ENCODE data around the gene TAC3. TPM values are rescaled to one million over a fixed set of nuclear protein-coding genes. Genes with fewer than 3 reads are reported as not detected.

TAC3 gene
- total and polyA plus RNA-seq, 2 of the 4 experiments (the other 2 are of a cell fraction): 0.94 TPM; not detected in 1

DNA sequence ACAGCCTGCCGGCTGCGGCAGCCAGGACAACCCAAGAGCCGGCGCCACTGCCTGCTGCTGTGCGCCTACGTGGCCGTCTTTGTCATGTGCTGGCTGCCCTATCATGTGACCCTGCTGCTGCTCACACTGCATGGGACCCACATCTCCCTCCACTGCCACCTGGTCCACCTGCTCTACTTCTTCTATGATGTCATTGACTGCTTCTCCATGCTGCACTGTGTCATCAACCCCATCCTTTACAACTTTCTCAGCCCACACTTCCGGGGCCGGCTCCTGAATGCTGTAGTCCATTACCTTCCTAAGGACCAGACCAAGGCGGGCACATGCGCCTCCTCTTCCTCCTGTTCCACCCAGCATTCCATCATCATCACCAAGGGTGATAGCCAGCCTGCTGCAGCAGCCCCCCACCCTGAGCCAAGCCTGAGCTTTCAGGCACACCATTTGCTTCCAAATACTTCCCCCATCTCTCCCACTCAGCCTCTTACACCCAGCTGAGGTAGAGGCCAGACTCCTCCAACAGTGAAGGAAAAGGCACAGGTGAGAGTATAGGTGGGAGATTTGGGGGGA, 20.3 kb downstream of the TAC3 start:
- H3K4me3 ChIP-seq (ENCODE audit: insufficient read depth, low read depth, low read length): no peak overlapping the region
- H3K18ac ChIP-seq (ENCODE audit: low read depth, low read length): no peak overlapping the region
- H2BK15ac ChIP-seq (ENCODE audit: low read depth, low read length): no peak overlapping the region
- no peak overlapping the region for H2BK20ac ChIP-seq (ENCODE audit: low read depth, low read length)
- no TSS peak for BruUV-seq (replicated peaks)
- no peak overlapping the region for H3K56ac ChIP-seq (ENCODE audit: extremely low read depth, insufficient read depth, low read length)
- no peak for ATAC-seq (ENCODE audit: low read depth)
- peaks cover 13% of the 10 kb centered on the region for H3K9me1 ChIP-seq (ENCODE audit: insufficient read depth, low read length)
- no peak overlapping the region for H2BK120ac ChIP-seq (ENCODE audit: low read depth, low read length)
- peaks cover 25% of the 10 kb centered on the region for H4K20me1 ChIP-seq (ENCODE audit: insufficient read depth, low read length)
- H3K4me2 ChIP-seq (ENCODE audit: low read depth, low read length): no peak overlapping the region
- no peak overlapping the region for H2AFZ ChIP-seq (replicated peaks; ENCODE audit: low read length, poor library complexity)
- H2BK5ac ChIP-seq (ENCODE audit: low read depth, low read length, poor library complexity, severe bottlenecking): no peak overlapping the region
- dilution Hi-C loops (cut with HindIII; ENCODE audit: low sequenced_read_pairs, unreplicated experiment) (no loop called here), in situ Hi-C loops (cut with MboI; ENCODE audit: low sequenced_read_pairs) (loop anchor here (25.0 kb wide), 1 partner anchor 484 kb away; the partner anchor contains the start of gene RBMS2), intact Hi-C loops (cut with micrococcal nuclease) (no loop called here)
- no peaks in the 10 kb centered on the region for H3K27me3 ChIP-seq (ENCODE audit: control insufficient read depth, insufficient read depth, low read length)
- no peak overlapping the region for H4K91ac ChIP-seq (ENCODE audit: insufficient read depth, low read depth, low read length)
- CTCF ChIA-PET: no interaction called here
- no peak for DNase-seq
- POLR2A ChIA-PET (ENCODE audit: unreplicated experiment): no interaction called here
- H4K5ac ChIP-seq (ENCODE audit: low read depth, low read length): no peak overlapping the region
- H3K4ac ChIP-seq (ENCODE audit: low read depth, low read length): no peak overlapping the region
- no peak overlapping the region for H4K8ac ChIP-seq (ENCODE audit: low read depth in 2 of 2, low read length in 2 of 2)
- no peak overlapping the region for H2AK5ac ChIP-seq (ENCODE audit: low read depth, low read length)
- TF ChIP-seq FOS (IDR thresholded peaks at IDR 0.05; ENCODE audit: low read depth, low read length) (no peak), RFX5 (IDR thresholded peaks at IDR 0.05; ENCODE audit: low read depth, low read length) (no peak), CEBPB (IDR thresholded peaks at IDR 0.05; ENCODE audit: low read depth, low read length) (no peak), RCOR1 (IDR thresholded peaks at IDR 0.05; ENCODE audit: insufficient replicate concordance, low read length) (no peak), CHD1 (IDR thresholded peaks at IDR 0.05; ENCODE audit: low read depth, low read length) (no peak), RAD21 (IDR thresholded peaks at IDR 0.05; ENCODE audit: low read length) (no peak), ELK1 (IDR thresholded peaks at IDR 0.05; ENCODE audit: borderline replicate concordance, low read depth, low read length) (no peak), MAZ (IDR thresholded peaks at IDR 0.05; ENCODE audit: borderline replicate concordance, low read depth, low read length) (no peak), POLR2A (IDR thresholded peaks at IDR 0.05; ENCODE audit: low read depth, low read length) (no peak), BHLHE40 (IDR thresholded peaks at IDR 0.05; ENCODE audit: low read depth, low read length) (no peak), NFE2L2 (IDR thresholded peaks at IDR 0.05; ENCODE audit: low read depth, low read length) (no peak), MXI1 (IDR thresholded peaks at IDR 0.05; ENCODE audit: borderline replicate concordance, low read depth, low read length) (no peak), SMC3 (IDR thresholded peaks at IDR 0.05; ENCODE audit: low read depth, low read length) (no peak), MAFK (IDR thresholded peaks at IDR 0.05; ENCODE audit: low read depth, low read length) (no peak)
- TF ChIP-seq, protein P1, sequence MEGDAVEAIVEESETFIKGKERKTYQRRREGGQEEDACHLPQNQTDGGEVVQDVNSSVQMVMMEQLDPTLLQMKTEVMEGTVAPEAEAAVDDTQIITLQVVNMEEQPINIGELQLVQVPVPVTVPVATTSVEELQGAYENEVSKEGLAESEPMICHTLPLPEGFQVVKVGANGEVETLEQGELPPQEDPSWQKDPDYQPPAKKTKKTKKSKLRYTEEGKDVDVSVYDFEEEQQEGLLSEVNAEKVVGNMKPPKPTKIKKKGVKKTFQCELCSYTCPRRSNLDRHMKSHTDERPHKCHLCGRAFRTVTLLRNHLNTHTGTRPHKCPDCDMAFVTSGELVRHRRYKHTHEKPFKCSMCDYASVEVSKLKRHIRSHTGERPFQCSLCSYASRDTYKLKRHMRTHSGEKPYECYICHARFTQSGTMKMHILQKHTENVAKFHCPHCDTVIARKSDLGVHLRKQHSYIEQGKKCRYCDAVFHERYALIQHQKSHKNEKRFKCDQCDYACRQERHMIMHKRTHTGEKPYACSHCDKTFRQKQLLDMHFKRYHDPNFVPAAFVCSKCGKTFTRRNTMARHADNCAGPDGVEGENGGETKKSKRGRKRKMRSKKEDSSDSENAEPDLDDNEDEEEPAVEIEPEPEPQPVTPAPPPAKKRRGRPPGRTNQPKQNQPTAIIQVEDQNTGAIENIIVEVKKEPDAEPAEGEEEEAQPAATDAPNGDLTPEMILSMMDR (conservative IDR thresholded peaks at IDR 0.05; ENCODE audit: low read depth, low read length): no peak
- TF ChIP-seq, protein P2, sequence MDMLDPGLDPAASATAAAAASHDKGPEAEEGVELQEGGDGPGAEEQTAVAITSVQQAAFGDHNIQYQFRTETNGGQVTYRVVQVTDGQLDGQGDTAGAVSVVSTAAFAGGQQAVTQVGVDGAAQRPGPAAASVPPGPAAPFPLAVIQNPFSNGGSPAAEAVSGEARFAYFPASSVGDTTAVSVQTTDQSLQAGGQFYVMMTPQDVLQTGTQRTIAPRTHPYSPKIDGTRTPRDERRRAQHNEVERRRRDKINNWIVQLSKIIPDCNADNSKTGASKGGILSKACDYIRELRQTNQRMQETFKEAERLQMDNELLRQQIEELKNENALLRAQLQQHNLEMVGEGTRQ (IDR thresholded peaks at IDR 0.05; ENCODE audit: low read depth, low read length): no peak
- no peak overlapping the region for H3K23ac ChIP-seq (ENCODE audit: low read depth, low read length)
- peaks cover 23% of the 10 kb centered on the region for H3K36me3 ChIP-seq (ENCODE audit: control insufficient read depth, insufficient read depth, low read length)
- H3K27ac ChIP-seq (ENCODE audit: insufficient read depth, low read length): no peak overlapping the region
- no peak overlapping the region for H3K14ac ChIP-seq (replicated peaks; ENCODE audit: low read depth, low read length)
- WGBS, 2 experiments (ENCODE audit: extremely low coverage in 2 of 2, insufficient read length in 1 of 2): 100% methylated on average over 9 of the region's 11 CpGs; no CpG with 5 or more reads in 1 of the 2 experiments
- H3K9me3 ChIP-seq (ENCODE audit: control insufficient read depth, insufficient read depth, low read length): no peaks in the 10 kb centered on the region
- no peaks in the 10 kb centered on the region; the same call in 1 of the 2 replicates for H3K4me1 ChIP-seq (ENCODE audit: control insufficient read depth, insufficient read depth, low read length)
- H3K79me1 ChIP-seq (ENCODE audit: low read depth in 1 of 2, low read length in 2 of 2): peaks cover 6 to 32% of the 10 kb centered on the region in 2 experiments; a peak in 3 of 4 replicates
- H2AK9ac ChIP-seq (replicated peaks; ENCODE audit: low read depth, low read length, poor library complexity): no peak overlapping the region
- no peak overlapping the region for H3K9ac ChIP-seq (ENCODE audit: low read depth, low read length)
